OCI-M2 (cell line): Measurements from ENCODE around the gene WDTC1.
"Not testable (repeated sequence)": the region's sequence is repeated elsewhere in the genome, so short reads cannot be mapped to it uniquely, and the experiment has no call there.

ENCODE experiments used
- DNase-seq: peaks from one replicate; lab custom pipeline; 2025; ENCODE audit not compliant: unreplicated experiment; lab: John Stamatoyannopoulos, UW

WDTC1 gene

DNA sequence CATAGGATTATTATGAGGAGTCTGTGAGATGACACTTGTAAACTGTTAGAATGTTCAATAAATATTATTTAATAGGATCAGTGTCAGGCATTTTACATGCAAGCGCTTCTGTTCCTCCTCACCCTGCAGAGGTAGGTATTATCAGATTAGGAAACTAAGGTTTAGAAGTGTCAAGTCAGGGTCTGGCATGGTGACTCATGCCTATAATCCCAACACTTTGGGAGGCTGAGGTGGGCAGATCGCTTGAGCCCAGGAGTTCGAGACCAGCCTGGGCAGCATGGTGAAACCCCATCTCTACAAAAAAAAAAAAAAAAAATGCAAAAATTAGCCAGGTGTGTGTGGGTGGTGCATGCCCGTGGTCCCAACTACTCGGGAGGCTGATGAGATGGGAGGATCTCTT, 9.2 kb downstream of the WDTC1 start:
- DNase-seq = not testable (repeated sequence)

DNA sequence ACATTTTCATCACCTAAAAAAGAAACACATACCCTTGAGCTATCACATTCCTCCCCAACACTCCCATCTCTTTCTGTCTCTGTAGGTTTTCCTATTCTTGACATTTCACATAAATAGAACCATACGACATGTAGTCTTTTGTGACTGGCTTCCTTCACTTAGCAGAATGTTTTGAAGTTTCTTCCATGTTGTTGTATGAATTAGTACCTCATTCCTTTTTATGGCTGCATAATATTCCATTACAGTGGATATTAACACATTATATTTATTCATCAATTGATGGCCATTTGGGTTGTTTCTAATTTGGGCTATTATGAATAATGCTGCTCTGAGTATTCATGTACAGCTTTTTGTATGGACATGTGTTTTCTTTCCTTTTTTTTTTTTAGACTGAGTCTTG, 11.8 kb downstream of the WDTC1 start:
- no peak for DNase-seq

DNA sequence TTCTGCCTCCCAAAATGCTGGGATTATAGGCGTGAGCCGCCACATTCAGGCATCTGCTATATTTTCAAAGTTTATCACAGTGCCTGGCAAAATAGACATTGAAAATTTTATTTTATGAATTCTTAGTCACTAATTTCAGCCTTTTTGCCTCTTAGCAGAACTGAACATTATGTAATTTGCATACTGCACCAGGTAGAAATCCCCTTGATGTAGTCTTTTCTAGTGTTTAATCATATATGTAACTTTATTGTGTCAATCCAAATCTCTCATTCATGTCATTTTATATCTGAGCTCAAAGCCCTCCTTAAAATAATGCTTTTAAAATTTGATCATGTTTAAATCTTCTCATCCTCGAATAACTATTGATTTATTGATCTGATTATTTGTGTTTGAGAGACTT, 19.2 kb downstream of the WDTC1 start:
- DNase-seq = no peak

DNA sequence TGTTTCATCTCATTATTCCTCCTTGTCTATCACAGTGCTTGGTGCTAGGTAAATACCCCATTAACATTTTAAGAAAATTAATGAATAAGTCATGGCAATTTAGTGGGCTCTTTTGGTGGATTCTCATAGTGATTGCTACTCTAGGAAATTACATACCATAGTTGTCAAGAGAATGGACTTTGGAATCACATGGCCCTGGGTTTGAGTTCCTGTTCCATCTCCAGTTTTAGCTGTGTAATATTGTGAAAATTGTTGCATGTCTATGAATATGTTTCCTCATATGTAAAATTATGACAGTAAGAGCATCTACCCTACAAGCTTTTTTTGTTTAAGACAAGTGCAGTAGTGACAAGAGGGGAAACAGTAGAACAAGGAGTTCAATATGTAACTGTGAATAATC, 20.7 kb downstream of the WDTC1 start:
- DNase-seq = no peak

DNA sequence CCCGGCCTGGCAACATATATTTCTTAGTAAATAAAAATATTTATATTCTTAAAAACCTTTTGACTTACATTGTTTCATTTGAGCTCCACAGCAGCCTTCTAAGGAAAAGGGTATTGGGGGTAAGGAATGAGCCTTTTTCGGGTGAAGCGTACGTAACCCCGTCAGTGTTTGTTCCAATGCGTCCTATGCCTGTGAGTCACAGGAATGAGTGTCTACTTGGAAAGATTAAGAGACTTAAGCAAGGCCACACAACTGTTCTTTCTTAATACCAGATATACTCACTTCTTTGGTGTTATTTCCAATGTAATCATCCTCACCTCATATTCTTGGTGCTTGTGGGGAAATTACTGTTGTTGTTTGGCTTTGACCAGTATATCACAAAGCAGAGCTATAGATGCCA, 22.7 kb downstream of the WDTC1 start:
- no peak for DNase-seq

DNA sequence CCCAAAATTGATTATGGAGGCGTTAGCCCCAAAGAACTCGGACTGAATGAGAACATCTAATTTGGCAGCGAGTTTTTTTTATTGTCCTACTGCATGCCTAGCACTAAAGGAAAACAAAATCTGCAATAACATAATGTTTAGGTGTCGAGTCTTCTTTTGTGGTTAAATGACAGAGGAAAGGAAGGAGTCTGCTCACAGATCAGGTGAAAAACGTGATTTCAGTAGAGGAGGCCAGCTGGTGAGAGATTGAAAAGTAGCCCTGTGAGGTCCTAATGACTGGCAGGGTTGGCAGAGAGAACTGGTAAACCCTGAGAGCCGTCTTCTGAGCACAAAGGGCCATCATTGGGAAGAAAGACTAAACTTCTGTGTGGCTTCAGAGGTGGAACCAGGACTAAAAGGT, 24.2 kb downstream of the WDTC1 start:
- DNase-seq = no peak

DNA sequence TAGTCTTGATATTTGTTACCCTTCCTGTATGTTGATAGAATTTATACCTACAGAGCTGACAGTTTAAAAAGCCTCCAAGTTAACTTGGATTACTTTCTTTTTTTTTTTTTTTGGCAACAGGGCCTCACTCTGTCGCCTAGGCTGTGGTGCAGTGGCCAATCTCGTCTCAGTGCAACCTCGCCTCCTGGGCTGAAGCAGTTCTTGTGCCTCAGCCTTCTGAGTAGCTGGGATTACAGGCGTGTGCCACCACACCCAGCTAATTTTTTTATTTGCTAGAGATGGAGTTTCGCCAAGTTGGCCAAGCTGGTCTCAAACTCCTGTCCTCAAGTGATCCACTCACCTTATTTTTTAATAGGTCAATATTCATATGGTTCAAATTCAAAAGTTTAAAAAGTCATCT, 32.7 kb downstream of the WDTC1 start:
- no peak for DNase-seq

DNA sequence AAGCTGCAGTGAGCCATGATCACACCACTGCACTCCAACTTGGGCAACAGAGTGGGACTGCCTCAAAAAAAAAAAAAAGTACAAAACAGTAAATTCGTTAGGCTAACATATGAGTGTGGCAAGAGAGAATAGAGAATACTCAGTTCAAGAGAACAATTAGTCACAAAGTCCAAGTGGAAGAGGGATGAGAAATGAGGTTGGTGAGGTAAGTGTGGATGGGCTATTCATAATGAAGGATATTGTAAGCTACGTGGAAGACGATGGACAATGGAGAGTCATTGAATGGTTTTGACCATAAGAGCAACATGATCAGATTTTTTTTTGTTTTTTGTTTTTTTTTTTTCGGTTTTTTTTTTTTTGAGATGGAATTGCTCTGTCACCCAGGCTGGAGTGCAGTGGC, 34.8 kb downstream of the WDTC1 start:
- no peak for DNase-seq

DNA sequence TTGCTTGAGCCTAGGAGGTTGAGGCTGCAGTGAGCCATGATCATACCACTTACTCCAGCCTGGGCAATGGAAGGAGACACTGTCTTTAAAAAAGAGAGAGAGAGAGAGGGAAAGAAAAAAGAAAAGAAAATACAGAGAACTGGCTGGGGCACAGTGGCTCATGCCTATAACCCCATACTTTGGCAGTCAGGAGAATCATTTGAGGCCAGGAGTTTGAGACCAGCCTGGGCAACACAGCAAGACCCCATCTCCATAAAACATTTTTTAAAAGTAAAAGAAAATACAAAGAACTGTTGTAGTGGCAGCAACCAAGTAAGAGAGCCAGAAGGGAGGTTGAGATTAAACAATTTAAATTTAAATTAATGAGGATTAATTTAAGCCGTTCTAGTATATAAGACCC, 39.8 kb downstream of the WDTC1 start:
- DNase-seq = no peak

DNA sequence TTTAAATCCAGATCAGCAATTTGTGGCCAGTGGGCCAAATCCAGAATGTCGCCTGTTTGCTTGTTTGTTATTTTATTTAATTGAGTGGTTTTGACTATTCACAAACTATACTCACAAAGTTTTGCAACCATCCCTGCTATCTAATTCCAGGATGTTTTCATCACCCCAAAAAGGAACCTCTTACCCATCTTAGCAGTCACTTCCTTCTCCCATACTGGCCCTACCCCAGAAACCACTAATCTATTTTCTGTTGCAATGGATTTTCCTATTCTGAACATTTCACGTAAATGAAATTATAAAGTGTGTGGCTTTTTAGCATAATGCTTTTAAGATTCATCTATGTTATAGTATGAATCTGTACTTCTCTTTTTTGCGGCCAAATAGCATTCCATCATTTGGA, 41.3 kb downstream of the WDTC1 start:
- no peak for DNase-seq

DNA sequence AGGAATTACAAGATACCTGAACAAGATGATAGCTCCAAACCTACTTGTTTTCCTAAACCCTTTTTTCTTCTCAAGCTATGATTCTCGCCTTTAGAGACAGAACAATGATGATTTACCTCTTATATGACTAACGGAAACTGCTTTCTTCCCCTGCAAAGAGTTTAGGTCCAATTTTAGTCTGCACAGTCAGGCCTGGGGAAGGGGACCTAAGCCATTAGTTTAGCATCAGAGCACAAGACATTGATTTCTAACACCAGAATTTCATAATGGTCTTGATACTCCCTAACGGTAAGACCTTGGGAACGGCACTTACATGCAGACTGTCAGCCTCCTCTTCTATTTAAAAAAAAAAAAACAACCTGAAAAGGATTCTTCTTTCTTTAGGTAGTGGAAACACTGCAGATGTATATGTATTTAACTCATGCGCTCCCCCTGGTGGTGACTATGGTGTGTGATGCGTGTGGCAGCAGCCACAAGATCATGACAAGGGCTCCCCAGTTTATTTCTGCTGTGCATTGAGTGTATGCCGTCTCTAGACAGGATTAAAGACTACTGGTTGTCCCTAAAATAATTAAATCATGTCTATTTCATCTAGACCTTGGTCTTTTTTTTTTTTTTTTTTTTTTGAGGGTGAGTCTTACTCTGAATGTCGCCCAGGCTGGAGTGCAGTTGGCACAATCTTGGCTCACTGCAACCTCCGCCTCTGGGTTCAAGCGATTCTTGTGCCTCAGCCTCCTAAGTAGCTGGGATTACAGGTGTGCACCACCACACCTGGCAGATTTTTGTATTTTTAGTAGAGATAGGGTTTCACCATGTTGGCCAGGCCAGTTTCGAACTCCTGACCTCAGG, 50.2 kb downstream of the WDTC1 start:
- DNase-seq = no peak

DNA sequence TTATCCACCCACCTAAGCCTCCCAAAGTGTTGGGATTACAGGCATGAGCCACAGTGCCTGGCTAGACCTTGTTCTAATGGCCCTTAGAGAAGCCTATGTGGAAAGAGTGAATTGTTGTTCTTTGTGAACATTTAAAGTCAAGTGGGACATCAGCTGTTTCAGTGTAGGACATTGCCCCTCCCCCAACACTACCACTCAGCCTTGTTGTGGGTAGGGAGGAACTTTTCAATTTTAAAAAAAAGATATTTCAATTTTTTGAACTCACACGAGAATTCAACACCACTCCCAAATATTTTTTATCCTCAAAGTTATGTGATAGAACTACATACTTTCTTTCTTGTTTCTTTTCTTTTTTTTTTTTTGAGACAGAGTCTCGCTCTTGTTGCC, 50.8 kb downstream of the WDTC1 start:
- DNase-seq = no peak

DNA sequence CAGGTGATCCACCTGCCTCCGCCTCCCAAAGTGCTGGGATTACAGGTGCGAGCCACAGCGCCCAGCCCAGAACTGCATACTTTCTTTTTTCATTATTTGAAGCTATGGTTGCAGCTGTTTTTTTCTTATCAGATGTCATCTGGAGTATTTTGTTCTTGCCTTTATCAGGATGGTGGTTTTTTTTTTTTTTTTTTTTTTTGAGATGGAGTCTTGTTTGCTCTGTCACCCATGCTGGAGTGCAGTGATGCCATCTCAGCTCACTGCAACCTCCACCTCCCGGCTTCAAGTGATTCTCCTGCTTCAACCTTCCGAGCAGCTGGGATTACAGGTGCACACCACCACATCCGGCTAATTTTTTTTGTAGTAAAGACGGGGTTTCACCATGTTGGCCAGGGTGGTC, 51.4 kb downstream of the WDTC1 start:
- not testable (repeated sequence) for DNase-seq

DNA sequence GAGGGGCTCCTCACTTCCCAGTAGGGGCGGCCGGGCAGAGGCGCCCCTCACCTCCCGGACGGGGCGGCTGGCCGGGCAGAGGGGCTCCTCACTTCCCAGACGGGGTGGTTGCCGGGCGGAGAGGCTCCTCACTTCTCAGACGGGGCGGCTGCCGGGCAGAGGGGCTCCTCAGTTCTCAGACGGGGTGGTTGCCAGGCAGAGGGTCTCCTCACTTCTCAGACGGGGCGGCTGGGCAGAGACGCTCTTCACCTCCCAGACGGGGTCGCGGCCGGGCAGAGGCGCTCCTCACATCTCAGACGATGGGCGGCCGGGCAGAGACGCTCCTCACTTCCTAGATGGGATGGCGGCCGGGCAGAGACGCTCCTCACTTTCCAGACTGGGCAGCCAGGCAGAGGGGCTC, 54.7 kb downstream of the WDTC1 start:
- DNase-seq = not testable (repeated sequence)

DNA sequence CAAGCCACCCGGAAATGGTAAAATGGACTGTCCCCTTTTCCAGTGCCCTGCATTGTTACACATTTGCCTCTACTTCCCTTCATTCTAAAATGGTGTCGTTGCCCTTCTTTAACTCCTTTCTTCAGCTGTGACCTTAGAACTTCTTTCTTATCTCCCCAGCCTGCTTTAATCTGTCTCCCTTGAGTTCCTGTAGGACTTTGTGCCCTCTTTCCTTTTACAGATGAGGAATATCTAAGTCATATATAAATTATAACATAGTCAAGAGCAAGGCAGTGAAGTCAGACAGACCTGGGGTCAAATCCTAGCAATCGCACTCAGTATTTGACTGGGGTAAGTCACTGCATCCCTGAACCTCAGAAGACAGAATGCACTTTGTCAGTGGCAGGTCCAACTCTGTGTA, 56.1 kb downstream of the WDTC1 start:
- no peak for DNase-seq

DNA sequence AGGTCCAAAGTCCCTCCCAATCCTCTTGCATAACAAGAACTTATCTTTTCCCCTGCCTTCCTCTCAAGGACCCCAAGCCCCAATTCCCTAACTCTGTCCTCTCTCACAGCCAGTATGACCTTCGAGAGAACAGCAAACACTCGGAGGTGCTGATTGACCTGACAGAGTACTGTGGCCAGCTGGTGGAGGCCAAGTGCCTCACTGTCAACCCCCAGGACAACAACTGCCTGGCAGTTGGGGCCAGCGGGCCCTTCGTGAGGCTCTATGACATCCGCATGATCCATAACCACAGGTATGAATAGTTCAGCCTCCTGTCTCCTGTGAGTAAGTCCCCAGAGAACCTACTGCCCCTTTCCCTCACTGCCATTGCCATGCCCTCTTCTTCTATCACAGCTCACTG, 57.7 kb downstream of the WDTC1 start:
- no peak for DNase-seq

DNA sequence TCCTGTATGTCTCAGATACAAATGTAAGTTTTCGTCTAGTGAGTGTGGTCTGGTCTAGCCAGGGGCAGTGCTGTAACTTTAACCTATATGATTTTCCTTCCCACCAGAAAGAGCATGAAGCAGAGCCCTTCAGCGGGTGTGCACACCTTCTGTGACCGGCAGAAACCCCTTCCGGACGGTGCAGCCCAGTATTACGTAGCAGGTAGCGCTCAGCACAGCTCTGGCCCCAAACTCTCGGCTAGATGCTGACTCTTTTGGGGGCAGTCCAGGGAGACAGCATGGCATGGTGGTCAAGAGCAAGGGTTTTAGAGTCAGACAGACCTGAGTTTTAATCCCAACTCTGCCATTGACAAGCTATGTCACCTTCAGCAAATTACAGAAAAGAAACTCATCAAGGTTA, 59.5 kb downstream of the WDTC1 start:
- no peak for DNase-seq

DNA sequence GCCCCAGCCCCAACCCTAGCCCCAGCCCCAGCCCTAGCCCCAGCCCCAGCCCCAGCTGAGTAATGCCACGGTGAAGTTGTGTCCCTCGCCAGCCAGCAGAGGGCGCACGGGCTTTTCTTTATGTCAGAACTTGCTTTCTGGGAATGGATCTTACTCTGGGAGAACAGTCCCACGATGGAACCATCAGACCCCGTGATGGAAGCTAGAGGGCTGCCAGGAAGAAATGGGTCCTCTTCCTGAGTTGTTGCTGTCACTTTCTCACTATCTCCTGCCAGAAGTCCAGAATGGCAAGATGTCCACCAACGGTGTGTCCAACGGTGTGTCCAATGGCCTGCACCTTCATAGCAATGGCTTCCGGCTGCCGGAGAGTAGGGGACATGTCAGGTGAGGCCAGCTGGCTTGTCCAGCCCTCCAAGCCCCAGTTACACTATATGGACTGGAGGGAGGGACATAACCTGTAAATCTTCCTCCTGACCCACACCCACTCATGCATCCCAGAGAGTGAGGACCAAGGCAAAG, 62.4 kb downstream of the WDTC1 start:
- DNase-seq = no peak

DNA sequence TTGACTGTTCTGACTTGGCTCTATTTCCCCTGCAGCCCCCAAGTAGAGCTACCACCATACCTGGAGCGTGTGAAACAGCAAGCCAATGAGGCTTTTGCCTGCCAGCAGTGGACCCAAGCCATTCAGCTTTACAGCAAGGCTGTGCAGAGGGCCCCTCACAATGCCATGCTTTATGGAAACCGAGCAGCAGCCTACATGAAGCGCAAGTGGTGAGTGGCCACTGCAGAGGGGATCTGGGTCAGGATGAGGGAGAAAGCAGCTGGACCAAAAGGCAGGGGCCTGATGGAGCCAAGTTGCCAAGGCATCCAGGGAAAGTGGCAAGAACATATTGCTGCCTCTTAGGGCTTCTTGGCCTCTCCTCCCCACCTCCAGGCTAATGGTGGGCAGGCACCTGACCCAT, 63.5 kb downstream of the WDTC1 start:
- DNase-seq = no peak

DNA sequence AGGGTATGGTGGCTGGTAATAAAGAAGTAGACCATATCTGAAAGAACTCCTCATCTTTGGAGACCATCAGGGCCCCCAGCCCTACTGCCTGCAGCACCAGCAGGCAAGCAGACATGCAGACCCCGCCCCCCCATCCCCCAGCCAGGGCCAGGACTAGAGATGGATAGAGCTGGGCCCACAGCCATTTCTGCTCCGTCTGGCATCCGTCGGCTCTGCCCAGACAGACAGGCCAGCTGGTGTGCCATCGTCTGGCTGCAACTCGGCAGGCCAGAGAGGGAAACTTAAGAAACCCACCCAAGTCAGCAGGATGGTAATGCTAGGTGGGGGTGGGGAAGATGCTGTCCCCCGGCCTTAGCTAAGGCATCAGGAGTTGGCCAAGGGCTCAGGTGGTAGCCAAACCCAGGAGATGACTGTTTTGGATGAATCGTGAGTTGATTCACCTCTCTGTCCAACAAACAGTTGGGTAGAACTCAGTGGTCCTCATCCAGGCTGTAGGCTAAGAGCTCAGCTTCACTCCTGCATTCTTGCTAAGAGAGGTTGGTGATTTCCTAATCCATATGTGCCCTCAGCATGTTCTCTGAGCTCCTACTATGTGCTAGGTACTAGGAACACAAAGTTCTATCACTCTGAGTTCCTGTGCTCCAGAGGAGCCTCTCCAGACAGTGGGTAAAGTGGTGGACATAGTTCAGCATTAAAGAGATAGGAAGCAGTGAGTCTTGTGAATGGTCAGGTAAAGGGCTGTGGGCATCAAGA, 64.4 kb downstream of the WDTC1 start:
- no peak for DNase-seq

DNA sequence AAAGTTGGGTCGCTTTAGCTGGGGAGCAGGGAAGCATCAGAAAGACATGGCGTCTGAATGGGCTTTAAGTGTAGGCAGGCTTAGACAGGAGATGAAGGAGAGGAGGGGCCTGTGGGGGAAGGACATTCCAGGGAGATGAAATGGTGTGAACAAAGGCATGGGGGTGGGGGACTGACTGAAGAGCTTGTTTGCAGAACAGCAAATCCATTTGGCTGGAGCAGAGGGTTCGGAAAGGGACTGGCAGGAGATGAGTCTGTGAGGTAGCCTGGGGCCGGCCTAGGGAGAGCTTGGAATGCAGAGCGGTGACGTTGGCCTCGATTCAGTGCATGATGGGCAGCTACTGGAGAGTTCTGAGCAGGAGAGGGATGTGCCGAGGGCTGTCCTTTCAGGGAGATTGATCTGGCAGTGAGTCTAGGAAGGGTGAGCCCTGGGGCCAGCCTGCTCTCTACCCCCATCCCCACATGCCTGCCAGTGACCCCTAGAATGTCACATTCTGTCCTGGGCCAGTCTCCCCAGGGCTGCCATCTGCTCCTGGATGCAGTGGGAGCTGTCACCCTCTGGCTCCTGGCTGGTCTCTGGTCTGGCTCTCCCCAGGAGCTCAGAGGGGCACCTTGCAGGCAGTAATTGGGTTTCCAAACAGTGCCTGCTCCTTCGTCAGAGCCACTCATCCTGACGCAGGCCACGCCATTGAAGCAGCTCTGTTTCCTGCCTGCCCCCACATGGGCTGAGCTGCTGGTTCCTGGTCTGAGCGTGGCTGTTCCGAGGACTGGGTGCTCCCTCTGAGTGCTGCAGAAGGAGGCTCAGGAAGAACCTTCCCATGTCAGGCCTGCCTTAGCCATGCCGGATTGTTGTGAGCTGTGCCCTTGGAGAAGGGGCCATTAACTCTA, 65.2 kb downstream of the WDTC1 start:
- DNase-seq = no peak
